Panc1 (cell line): ENCODE measurements around the gene DYNLL1. TPM values are rescaled to one million over a fixed set of nuclear protein-coding genes. Genes with fewer than 3 reads are reported as not detected.

ENCODE experiments used
- ATAC-seq: fragments of 200-7000 bp; cut with Tn5 transposase; 2 replicates; pipeline ENCODE4 v1.9.1; 2020; ENCODE audit warnings: mild to moderate bottlenecking, moderate library complexity
- BruUV-seq: library from RNA; stranded (reverse); fragments of 400-500 nt; replicated peaks from 2 replicates; lab custom pipeline; 2021; lab: Mats Ljungman, UMichigan
- CTCF ChIA-PET: fragments of 300-600 bp; sonication (Branson Sonifier 250); formaldehyde crosslinking; loops from one replicate; lab custom pipeline; 2022; ENCODE audit warnings: antibody characterized with exemption; lab: Charles Lee
- POLR2A ChIA-PET: fragments of 300-600 bp; sonication (Branson Sonifier 250); formaldehyde crosslinking; loops from one replicate; lab custom pipeline; 2022; ENCODE audit warnings: antibody characterized with exemption; lab: Charles Lee
- DNase-seq: peaks from one replicate; pipeline ENCODE4 v3.0.0-alpha.2; 2010; ENCODE audit warnings: low read depth, low spot score
- H3K27ac ChIP-seq: 2 replicates; pipeline ENCODE4 v1.5.1; 2011; ENCODE audit warnings: mild to moderate bottlenecking, low read length, inconsistent platforms
- H3K27me3 ChIP-seq: fragments of 200-500 bp; sonication (Bioruptor generic); 2 replicates; pipeline ENCODE4 v1.6.0; 2014; ENCODE audit warnings: low read length, inconsistent platforms; ENCODE audit not compliant: control insufficient read depth, insufficient read depth
- H3K36me3 ChIP-seq: fragments of 200-500 bp; sonication (Bioruptor generic); 2 replicates; pipeline ENCODE4 v1.5.1; 2014; ENCODE audit warnings: inconsistent platforms, mild to moderate bottlenecking, low read length, moderate library complexity; ENCODE audit not compliant: control insufficient read depth, insufficient read depth
- H3K4me1 ChIP-seq: 2 replicates; pipeline ENCODE4 v1.5.1; 2011; ENCODE audit warnings: inconsistent platforms, mild to moderate bottlenecking, low read length, moderate library complexity; ENCODE audit not compliant: control insufficient read depth, insufficient read depth
- H3K4me3 ChIP-seq, 2 experiments: 2 replicates each; pipeline ENCODE4 v1.5.1; 2011 to 2012; ENCODE audit warnings: low read depth in 2 of 2, low read length in 2 of 2, mild to moderate bottlenecking in 2 of 2, inconsistent platforms in 1 of 2, moderate library complexity in 1 of 2
- H3K9me3 ChIP-seq: fragments of 200-500 bp; sonication (Bioruptor generic); 2 replicates; pipeline ENCODE4 v1.5.1; 2014; ENCODE audit warnings: low read depth, mild to moderate bottlenecking, inconsistent platforms, low read length, moderate library complexity; ENCODE audit not compliant: control insufficient read depth, insufficient read depth
- POLR2AphosphoS5 ChIP-seq: IDR thresholded peaks from 2 replicates; pipeline ENCODE4 v1.6.1; 2012; ENCODE audit warnings: mild to moderate bottlenecking, low read depth, low read length, moderate library complexity
- SIN3A ChIP-seq: IDR thresholded peaks from 2 replicates; pipeline ENCODE4 v1.6.1; 2012; ENCODE audit warnings: low read depth, mild to moderate bottlenecking, low read length, moderate library complexity, borderline replicate concordance; ENCODE audit not compliant: insufficient read depth
- TCF7L2 ChIP-seq: IDR thresholded peaks from 2 replicates; pipeline ENCODE4 v1.6.1; 2011; ENCODE audit warnings: mild to moderate bottlenecking, low read depth, low read length, inconsistent platforms
- in situ Hi-C: cut with HindIII; loops from 2 replicates; pipeline ENCODE4 v1.10.0; 2016; ENCODE audit warnings: low sequenced_read_pairs, low pct_unique_long_range_greater_than_20kb
- intact Hi-C: fragments of 100-400 bp; cut with micrococcal nuclease; formaldehyde crosslinking; loops from one replicate; pipeline ENCODE4 v1.10.0; 2022; ENCODE audit not compliant: unreplicated experiment
- total RNA-seq: library from RNA; stranded (reverse); gene quantifications from one replicate; pipeline ENCODE4 v1.2.1, GENCODE V29; 2021; ENCODE audit not compliant: unreplicated experiment
- TF ChIP-seq, protein P1 (sequence below): fragments of 450-650 bp; IDR thresholded peaks from 2 replicates; pipeline ENCODE4 v1.5.1; 2017; ENCODE audit warnings: mild to moderate bottlenecking
- TF ChIP-seq, protein P2 (sequence below), 2 experiments: IDR thresholded peaks; 2 replicates each; pipeline ENCODE4 v1.6.1; 2011 to 2012; ENCODE audit warnings: low read depth in 2 of 2, control low read depth in 1 of 2, low read length in 1 of 2, mild to moderate bottlenecking in 1 of 2, moderate library complexity in 1 of 2; ENCODE audit not compliant: insufficient read depth in 1 of 2

Gene DYNLL1
- total RNA-seq, 1 experiment from 2014 or later = 482 TPM

DNA sequence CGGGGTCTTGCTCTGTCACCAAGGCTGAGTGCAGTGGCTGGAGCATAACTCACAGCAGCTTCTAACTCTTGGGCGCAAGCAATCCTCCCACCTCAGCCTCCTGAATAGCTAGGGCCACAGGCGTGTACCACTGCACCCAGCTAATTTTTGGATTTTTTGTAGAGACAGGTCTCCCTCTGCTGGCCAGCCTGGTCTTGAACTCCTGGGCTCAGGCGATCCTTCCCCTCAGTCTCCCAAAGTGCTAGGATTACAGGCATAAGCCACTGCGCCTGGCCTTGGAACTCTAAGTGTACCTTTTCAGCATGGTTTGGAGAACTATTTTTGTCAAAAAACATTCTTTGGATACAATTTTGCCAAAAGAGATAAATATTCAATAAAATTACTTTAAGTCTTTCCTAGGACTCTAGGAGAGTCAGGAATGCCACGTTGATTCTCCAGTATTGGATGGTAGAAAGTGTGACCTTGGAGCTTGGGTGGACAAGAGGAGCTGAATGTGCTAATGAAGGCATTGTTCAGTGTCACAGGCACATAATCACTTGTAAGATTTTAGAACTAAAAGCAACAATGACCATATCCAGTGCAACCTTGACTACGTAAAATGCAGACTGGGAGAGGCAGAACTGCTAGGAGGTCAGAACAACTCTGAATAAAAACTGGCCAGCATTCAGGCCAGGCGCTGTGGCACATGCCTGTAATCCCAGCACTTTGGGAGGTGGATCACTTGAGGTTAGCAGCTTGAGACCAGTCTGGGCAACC, 29.2 kb upstream of the DYNLL1 start:
- intact Hi-C loops = no loop called here
- Histone ChIP-seq H3K4me3 (no peak overlapping the region), H3K27me3 (no peaks in the 10 kb centered on the region), H3K9me3 (no peaks in the 10 kb centered on the region), H3K4me1 (peaks cover 23% of the 10 kb centered on the region; the same call in 1 of the 2 replicates), H3K27ac (0 out of 2 replicates have a peak overlapping the region, but pooled peaks have one; percentile 31), H3K36me3 (peaks cover 46% of the 10 kb centered on the region)
- DNase-seq (no peak), ATAC-seq (peak; percentile 54)
- ChIA-PET CTCF (interaction anchor here (0.6 to 1.3 kb wide), 4 partner anchors 14 to 140 kb away, joined by 3 to 7 read pairs (median 4); no protein-coding TSS in a partner anchor), POLR2A (interaction anchor here (0.6 kb wide), 1 partner anchor 15 kb away, joined by 3 read pairs; no protein-coding TSS in a partner anchor)
- no TSS peak for BruUV-seq
- in situ Hi-C loops = no loop called here
- TF ChIP-seq, protein P1, sequence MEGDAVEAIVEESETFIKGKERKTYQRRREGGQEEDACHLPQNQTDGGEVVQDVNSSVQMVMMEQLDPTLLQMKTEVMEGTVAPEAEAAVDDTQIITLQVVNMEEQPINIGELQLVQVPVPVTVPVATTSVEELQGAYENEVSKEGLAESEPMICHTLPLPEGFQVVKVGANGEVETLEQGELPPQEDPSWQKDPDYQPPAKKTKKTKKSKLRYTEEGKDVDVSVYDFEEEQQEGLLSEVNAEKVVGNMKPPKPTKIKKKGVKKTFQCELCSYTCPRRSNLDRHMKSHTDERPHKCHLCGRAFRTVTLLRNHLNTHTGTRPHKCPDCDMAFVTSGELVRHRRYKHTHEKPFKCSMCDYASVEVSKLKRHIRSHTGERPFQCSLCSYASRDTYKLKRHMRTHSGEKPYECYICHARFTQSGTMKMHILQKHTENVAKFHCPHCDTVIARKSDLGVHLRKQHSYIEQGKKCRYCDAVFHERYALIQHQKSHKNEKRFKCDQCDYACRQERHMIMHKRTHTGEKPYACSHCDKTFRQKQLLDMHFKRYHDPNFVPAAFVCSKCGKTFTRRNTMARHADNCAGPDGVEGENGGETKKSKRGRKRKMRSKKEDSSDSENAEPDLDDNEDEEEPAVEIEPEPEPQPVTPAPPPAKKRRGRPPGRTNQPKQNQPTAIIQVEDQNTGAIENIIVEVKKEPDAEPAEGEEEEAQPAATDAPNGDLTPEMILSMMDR = peak; percentile 85
- TF ChIP-seq, protein P2, sequence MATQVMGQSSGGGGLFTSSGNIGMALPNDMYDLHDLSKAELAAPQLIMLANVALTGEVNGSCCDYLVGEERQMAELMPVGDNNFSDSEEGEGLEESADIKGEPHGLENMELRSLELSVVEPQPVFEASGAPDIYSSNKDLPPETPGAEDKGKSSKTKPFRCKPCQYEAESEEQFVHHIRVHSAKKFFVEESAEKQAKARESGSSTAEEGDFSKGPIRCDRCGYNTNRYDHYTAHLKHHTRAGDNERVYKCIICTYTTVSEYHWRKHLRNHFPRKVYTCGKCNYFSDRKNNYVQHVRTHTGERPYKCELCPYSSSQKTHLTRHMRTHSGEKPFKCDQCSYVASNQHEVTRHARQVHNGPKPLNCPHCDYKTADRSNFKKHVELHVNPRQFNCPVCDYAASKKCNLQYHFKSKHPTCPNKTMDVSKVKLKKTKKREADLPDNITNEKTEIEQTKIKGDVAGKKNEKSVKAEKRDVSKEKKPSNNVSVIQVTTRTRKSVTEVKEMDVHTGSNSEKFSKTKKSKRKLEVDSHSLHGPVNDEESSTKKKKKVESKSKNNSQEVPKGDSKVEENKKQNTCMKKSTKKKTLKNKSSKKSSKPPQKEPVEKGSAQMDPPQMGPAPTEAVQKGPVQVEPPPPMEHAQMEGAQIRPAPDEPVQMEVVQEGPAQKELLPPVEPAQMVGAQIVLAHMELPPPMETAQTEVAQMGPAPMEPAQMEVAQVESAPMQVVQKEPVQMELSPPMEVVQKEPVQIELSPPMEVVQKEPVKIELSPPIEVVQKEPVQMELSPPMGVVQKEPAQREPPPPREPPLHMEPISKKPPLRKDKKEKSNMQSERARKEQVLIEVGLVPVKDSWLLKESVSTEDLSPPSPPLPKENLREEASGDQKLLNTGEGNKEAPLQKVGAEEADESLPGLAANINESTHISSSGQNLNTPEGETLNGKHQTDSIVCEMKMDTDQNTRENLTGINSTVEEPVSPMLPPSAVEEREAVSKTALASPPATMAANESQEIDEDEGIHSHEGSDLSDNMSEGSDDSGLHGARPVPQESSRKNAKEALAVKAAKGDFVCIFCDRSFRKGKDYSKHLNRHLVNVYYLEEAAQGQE (IDR thresholded peaks at IDR 0.05; ENCODE audit: insufficient read depth in 1 of 2, low read depth in 2 of 2, low read length in 1 of 2) = no peak
- TF ChIP-seq TCF7L2 = no peak

DNA sequence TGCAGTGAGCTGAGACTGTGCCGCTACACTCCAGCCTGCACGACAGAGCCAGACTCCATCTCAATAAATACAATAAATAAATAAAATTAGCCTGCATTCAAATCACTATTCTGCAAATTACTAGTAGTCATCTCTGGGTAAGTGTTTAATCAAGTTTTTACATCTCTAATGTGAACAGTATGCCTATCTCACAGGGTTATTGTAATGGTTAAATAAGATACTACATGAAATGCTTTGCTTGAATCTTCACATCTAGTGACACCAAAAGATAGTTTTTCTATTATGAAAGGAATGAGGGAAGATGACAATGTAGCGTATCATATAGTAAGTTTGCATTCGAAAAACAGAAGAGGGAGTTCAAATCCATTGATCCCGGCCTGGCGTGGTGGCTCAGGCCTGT, 28.5 kb upstream of the DYNLL1 start:
- POLR2A ChIA-PET = no interaction called here
- TF ChIP-seq POLR2AphosphoS5 (no peak), SIN3A (no peak), TCF7L2 (no peak)
- TF ChIP-seq, protein P2 (IDR thresholded peaks at IDR 0.05; ENCODE audit: insufficient read depth in 1 of 2, low read depth in 2 of 2, low read length in 1 of 2) = no peak
- TF ChIP-seq, protein P1 = no peak
- Histone ChIP-seq H3K4me3 (no peak overlapping the region), H3K9me3 (no peaks in the 10 kb centered on the region), H3K4me1 (peaks cover 28% of the 10 kb centered on the region; the same call in 1 of the 2 replicates), H3K27ac (peak overlapping the region; percentile 88; the same call in 1 of the 2 replicates), H3K27me3 (no peaks in the 10 kb centered on the region), H3K36me3 (peaks cover 40% of the 10 kb centered on the region)
- DNase-seq = no peak
- ATAC-seq = no peak
- no TSS peak for BruUV-seq
- in situ Hi-C loops (no loop called here), intact Hi-C loops (no loop called here)
- CTCF ChIA-PET = interaction anchor here (1.3 kb wide), 1 partner anchor 14 kb away, joined by 4 read pairs; no protein-coding TSS in a partner anchor
